Thyroid gland (tissue), 4 donors: Measurements from ENCODE around the gene TMEM258. TPM values are rescaled to one million over a fixed set of nuclear protein-coding genes. Genes with fewer than 3 reads are reported as not detected.

ENCODE experiments used
- DNase-seq, 2 donors: peaks; one replicate each; pipeline ENCODE4 v3.0.0-alpha.2; 2019
- H3K27ac ChIP-seq, 3 donors: fragments of 200-600 bp; sonication (generic); 1 replicate in 2 of 3; 2 replicates in 1 of 3; pipeline ENCODE4 v1.5.1; 2016 to 2019; ENCODE audit warnings: mild to moderate bottlenecking in 1 of 3, moderate library complexity in 1 of 3
- H3K27me3 ChIP-seq: fragments of 200-600 bp; sonication (generic); one replicate; pipeline ENCODE4 v1.5.1; 2019
- H3K36me3 ChIP-seq, 2 donors: fragments of 200-600 bp; sonication (generic); one replicate each; pipeline ENCODE4 v1.5.1; 2016 to 2019
- H3K4me1 ChIP-seq, 2 donors: fragments of 200-600 bp; sonication (generic); one replicate each; pipeline ENCODE4 v1.5.1; 2017 to 2019
- H3K4me3 ChIP-seq, 3 donors: fragments of 200-600 bp; sonication (generic); replicated peaks in 1 of 3; 1 replicate in 2 of 3; 2 replicates in 1 of 3; pipeline ENCODE4 v1.5.1; 2016; ENCODE audit warnings: mild to moderate bottlenecking in 1 of 3
- H3K9me3 ChIP-seq: fragments of 200-600 bp; sonication (generic); one replicate; pipeline ENCODE4 v1.5.1; 2017
- POLR2A ChIP-seq, 2 donors: fragments of 450-650 bp; IDR thresholded peaks; one replicate each; pipeline ENCODE4 v1.6.1; 2017; ENCODE audit warnings: antibody characterized with exemption in 2 of 2, mild to moderate bottlenecking in 2 of 2, moderate library complexity in 1 of 2
- WGBS, 2 donors: methylation state at CpG; one replicate each; pipeline ENCODE4 v1.1.5; 2017; 5-methylcytosine and 5-hydroxymethylcytosine counted together
- intact Hi-C: fragments of 100-400 bp; cut with DNase I; formaldehyde crosslinking; loops from one replicate; pipeline ENCODE4 v1.15.1; 2023
- total RNA-seq, 4 donors: library from RNA; depleted of rRNA; stranded (reverse); fragments of >200 nt; gene quantifications; one replicate each; pipeline ENCODE4 v1.2.3, GENCODE V29; 2016
- TF ChIP-seq, protein P1 (sequence below), 6 experiments: fragments of 200-600 bp in 3 of 6; fragments of 450-650 bp in 3 of 6; sonication (generic) in 3 of 6; IDR thresholded peaks; one replicate each; pipeline ENCODE4 v1.5.1; 2016 to 2019; ENCODE audit warnings: antibody characterized with exemption in 6 of 6, mild to moderate bottlenecking in 2 of 6, inconsistent platforms in 1 of 6, moderate library complexity in 1 of 6

The TMEM258 gene
- total RNA-seq, 4 donors from 2014 or later: 28.0 to 57.9 (median 48.1) TPM

DNA sequence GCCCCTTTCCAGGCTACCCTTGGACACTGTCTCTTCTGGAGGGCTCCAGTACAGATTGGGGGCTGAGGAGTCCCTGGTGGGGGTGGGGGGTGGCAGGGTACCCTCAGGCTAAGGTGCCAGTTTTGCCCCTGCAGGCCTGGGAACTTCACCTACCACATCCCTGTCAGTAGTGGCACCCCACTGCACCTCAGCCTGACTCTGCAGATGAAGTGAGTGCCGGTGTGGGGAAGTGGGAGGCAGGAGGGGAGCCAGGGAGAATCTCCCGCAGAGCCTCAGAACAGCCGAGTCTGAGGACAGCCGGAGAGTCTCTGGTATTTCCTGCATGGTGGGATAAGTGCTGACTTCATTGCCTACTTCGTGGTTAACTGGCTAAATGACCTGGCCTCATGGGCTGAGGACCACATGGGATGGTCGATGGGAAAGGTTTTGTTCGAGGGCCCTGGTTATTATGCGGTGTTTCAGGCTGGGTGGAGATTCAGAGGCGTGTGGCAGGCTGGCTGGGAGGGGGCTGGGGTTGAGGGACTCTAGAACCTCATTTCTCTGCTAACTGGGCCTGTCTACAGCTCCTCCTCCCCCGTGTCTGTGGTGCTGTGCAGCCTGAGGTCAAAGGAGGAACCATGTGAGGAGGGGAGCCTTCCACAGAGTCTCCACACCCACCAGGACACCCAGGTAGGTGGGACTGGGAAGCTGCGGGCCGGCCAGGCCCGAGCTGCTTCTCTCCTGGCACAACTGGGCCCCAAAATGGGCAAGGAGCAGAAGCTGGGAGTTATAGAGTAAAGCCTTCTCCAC is 8.5 kb downstream of the TMEM258 start:
- intact Hi-C loops: no loop called here
- Histone ChIP-seq H3K27me3 (no peaks in the 10 kb centered on the region), H3K9me3 (no peaks in the 10 kb centered on the region), H3K27ac (no peak overlapping the region), H3K4me3 (no peak overlapping the region), H3K4me1 (no peaks in the 10 kb centered on the region), H3K36me3 (peaks cover 23 to 30% of the 10 kb centered on the region in 2 donors)
- TF ChIP-seq, protein P1, sequence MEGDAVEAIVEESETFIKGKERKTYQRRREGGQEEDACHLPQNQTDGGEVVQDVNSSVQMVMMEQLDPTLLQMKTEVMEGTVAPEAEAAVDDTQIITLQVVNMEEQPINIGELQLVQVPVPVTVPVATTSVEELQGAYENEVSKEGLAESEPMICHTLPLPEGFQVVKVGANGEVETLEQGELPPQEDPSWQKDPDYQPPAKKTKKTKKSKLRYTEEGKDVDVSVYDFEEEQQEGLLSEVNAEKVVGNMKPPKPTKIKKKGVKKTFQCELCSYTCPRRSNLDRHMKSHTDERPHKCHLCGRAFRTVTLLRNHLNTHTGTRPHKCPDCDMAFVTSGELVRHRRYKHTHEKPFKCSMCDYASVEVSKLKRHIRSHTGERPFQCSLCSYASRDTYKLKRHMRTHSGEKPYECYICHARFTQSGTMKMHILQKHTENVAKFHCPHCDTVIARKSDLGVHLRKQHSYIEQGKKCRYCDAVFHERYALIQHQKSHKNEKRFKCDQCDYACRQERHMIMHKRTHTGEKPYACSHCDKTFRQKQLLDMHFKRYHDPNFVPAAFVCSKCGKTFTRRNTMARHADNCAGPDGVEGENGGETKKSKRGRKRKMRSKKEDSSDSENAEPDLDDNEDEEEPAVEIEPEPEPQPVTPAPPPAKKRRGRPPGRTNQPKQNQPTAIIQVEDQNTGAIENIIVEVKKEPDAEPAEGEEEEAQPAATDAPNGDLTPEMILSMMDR (IDR thresholded peaks at IDR 0.05): no peak
- no peak for DNase-seq
- 74 to 75% methylated on average over 12 of the region's 13 CpGs for WGBS, 2 donors

DNA sequence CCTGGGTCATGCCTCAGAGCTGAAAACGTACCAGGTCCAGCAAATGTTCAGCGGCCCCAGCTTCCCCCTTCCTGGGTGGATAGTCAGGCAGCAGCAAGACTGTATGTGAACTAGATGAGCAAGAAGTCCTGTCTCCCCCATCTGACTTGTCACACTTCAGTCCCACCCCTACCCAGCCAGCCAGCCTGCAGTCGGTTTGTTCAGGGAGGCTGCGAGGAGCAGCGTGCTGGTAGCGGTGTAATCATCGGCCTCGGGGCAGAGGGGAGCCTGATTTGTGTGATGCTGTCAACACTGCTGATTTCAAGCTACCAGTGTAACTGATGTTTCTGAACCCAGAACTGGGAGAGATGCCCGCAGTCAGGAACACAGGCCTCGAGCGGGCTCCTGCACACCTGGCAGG is 9.6 kb downstream of the TMEM258 start:
- H3K36me3 ChIP-seq: peaks cover 13 to 19% of the 10 kb centered on the region in 2 donors

DNA sequence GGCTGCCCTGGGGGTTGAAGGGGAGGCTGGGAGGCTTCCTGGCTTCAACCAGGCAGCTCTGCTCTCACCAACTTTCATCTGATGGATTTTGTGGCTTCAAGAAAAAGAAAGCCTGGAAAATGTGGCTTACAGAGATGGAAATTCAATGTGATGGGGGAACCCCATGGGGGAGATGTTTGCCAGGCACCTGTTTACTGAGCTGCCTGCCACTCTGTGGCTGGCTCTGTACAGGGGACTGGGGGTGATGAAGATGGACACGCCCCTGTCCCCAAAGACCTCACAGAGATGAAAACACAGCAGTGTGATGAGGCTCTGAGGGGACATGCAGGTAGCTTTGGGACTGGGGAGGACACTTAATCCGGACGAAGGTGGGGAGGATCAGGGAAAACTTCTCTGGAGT is 10.1 kb downstream of the TMEM258 start:
- WGBS, 2 donors: 92 to 97% methylated on average over 3 of the region's 3 CpGs
- intact Hi-C loops: no loop called here

More for the DNA sequence above, 9.6 kb downstream of the TMEM258 start:
- Histone ChIP-seq H3K4me1 (no peaks in the 10 kb centered on the region), H3K9me3 (no peaks in the 10 kb centered on the region), H3K27ac (no peak overlapping the region), H3K27me3 (no peaks in the 10 kb centered on the region), H3K4me3 (no peak overlapping the region)
- intact Hi-C loops: no loop called here
- no peak for DNase-seq
- TF ChIP-seq, protein P1 (IDR thresholded peaks at IDR 0.05): no peak
- TF ChIP-seq POLR2A (IDR thresholded peaks at IDR 0.05): no peak
- 87 to 92% methylated on average over 9 to 11 of the region's 11 CpGs for whole genome bisulfite sequencing, 2 donors

DNA sequence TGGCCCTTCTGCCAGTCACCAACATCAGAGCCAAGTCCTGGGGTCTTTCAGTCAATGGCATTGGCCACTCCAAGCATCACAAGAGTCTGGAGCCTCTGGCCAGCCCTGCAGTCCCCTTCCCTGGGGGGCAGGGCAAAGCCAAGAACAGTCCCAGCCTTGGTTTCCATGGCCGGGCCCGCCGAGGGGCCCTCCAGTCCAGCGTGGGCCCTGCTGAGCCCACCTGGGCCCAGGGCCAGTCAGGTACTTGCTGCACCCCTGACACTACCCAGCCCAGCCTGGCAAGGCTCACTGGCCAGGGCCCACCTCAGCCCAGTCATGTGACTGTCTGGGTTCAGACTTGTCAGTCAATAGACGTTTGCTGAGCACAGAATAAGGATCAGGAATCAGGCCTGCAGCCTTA is 10.8 kb downstream of the TMEM258 start:
- H3K9me3 ChIP-seq: no peaks in the 10 kb centered on the region
- H3K4me3 ChIP-seq: no peak overlapping the region
- WGBS, 2 donors: 70 to 75% methylated on average over 1 to 2 of the region's 5 CpGs
- no peak for TF ChIP-seq POLR2A (IDR thresholded peaks at IDR 0.05)
- TF ChIP-seq, protein P1 (IDR thresholded peaks at IDR 0.05): no peak
- no peaks in the 10 kb centered on the region for H3K27me3 ChIP-seq
- H3K36me3 ChIP-seq: peaks cover 1 to 7% of the 10 kb centered on the region in 2 donors
- DNase-seq: no peak
- no peak overlapping the region for H3K27ac ChIP-seq
- H3K4me1 ChIP-seq: peaks cover 7 to 9% of the 10 kb centered on the region in 2 donors
- intact Hi-C loops: no loop called here

More for the DNA sequence above, 10.1 kb downstream of the TMEM258 start:
- Histone ChIP-seq H3K36me3 (peaks cover 8 to 14% of the 10 kb centered on the region in 2 donors), H3K27me3 (no peaks in the 10 kb centered on the region), H3K27ac (no peak overlapping the region), H3K4me1 (peaks cover 4 to 5% of the 10 kb centered on the region in 2 donors), H3K4me3 (no peak overlapping the region), H3K9me3 (no peaks in the 10 kb centered on the region)
- no peak for DNase-seq
- TF ChIP-seq, protein P1 (IDR thresholded peaks at IDR 0.05): no peak
- TF ChIP-seq POLR2A (IDR thresholded peaks at IDR 0.05): no peak

DNA sequence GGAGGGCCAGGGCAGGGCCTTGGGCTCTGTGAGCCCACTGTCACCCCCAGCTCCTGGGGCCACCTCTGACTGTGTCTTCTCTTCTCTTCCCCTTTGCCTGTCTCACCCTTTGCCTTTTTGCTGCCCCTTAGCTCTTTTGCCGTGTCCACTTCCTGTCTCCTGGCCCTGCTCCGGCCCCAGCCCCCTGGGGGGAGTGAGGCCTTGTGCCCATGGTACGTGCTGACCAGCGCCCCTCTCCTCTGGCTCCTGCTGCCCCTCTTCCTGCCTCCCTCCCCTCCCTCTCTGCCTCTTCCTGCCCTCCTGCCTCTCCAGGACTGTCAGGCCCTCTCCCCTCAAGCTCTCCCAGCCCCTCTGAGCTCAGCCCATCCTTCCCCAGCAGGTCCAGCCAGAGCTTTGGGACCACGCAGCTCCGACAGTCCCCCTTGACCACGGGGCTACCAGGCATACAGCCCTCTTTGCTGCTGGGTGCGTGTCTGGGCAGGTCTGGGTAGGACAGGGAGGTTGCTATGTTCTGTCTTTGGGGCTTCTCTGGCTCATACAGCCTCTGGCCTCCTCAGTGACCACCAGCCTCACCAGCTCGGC is 11.7 kb downstream of the TMEM258 start:
- peaks cover 7 to 9% of the 10 kb centered on the region in 2 donors for H3K4me1 ChIP-seq
- intact Hi-C loops: no loop called here
- H3K27me3 ChIP-seq: no peaks in the 10 kb centered on the region
- no peaks in the 10 kb centered on the region for H3K9me3 ChIP-seq
- DNase-seq: no peak
- TF ChIP-seq, protein P1 (IDR thresholded peaks at IDR 0.05): no peak
- TF ChIP-seq POLR2A (IDR thresholded peaks at IDR 0.05): no peak
- no peak overlapping the region for H3K4me3 ChIP-seq
- no peak overlapping the region for H3K27ac ChIP-seq
- WGBS, 2 donors: 81 to 82% methylated on average over 9 of the region's 9 CpGs
- H3K36me3 ChIP-seq: peaks cover 0 to 4% of the 10 kb centered on the region in 2 donors
